NK-92 treated with Interleukin-12 subunit alpha and Interleukin-12 subunit beta, amount 100 ng/mL, for 24 hours (cell line): ENCODE measurements around the gene ZNF821.
"Not testable (repeated sequence)": the region's sequence is repeated elsewhere in the genome, so short reads cannot be mapped to it uniquely, and the experiment has no call there.

Source experiments
- DNase-seq: peaks from one replicate; lab custom pipeline; 2025; lab: John Stamatoyannopoulos, UW

ZNF821 gene, protein sequence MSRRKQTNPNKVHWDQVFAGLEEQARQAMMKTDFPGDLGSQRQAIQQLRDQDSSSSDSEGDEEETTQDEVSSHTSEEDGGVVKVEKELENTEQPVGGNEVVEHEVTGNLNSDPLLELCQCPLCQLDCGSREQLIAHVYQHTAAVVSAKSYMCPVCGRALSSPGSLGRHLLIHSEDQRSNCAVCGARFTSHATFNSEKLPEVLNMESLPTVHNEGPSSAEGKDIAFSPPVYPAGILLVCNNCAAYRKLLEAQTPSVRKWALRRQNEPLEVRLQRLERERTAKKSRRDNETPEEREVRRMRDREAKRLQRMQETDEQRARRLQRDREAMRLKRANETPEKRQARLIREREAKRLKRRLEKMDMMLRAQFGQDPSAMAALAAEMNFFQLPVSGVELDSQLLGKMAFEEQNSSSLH

DNA sequence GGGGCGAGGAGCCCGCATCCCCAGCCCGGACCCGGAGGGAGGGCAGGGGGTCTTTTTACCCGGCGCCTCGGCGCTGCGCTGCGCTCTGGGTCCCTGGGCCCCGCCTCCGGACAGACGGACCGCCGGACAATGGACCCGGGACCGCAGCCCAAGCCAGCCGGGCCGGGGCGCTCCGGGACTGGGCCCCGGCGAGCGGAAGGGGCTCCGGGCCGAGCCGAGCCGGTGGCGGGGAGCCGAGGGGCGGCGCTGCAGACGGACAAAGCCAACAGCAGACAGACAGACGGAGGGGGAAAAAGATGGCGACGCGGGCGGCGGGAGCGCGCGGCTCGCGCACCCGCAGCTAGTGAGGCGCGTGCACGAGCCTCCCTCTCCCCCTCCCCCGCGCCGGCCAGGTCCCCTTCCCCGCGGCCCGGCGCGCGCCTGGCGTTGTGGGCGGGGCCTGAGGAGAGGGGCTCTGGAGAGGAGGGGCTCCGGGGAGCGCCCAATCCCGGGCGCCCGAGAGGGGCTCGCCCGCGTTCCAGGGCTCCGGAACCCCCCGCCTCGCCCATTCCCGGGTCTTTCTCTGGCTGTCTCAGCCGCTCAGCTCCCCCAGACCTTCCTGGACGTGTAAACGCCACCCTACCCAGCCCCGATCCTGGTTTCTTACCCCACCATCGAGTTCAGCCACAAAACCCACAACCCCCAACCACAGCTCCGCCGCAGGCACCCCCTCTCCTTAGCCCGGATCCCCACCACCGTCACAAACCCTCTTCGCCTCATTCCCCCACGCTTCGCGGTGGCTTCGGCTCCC, at the start of gene ZNF821:
Gene ZNF821, minus strand, starts transcription at position 334 of the 790 bp plus-strand sequence. CDS start 4,236 bp downstream, outside the sequence.
- DNase-seq, result peak; percentile 65

DNA sequence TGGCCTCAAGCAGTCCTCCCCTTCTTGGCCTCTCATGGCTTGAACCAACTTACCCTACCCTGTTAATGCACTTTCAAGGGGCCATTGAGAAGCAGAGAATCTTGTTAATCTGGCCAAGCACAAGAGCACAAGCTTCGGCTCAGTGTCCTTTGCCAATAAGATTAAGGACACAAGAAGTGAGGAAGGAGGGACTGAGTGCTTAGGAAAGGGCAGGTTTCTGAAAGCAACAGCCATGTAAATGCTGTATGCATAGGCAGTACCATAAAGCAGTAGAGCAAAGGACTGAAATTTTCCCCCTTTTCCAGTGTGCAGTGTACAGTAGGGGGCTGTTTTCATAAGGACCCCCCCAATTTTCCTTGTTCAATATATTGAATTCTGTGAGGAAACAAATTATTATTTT, 49.0 kb upstream of the ZNF821 start:
- no peak for DNase-seq

DNA sequence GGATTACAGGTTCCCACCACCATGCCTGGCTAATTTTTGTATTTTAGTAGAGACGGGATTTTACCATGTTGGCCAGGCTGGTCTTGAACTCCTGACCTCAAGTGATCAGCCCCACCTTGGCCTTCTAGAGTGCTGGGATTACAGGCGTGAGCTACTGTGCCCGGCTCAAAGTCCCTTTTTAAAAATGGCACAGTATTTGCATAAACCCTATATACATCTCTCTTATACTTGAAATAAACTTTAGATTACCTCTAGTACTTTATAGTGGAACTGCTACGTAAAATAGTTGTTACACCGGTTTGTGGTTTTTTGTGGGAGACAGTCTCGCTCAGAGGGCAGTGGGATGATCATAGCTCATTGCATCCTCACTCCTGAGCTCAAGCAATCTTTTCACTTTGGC, 47.6 kb upstream of the ZNF821 start:
- DNase-seq, result no peak

DNA sequence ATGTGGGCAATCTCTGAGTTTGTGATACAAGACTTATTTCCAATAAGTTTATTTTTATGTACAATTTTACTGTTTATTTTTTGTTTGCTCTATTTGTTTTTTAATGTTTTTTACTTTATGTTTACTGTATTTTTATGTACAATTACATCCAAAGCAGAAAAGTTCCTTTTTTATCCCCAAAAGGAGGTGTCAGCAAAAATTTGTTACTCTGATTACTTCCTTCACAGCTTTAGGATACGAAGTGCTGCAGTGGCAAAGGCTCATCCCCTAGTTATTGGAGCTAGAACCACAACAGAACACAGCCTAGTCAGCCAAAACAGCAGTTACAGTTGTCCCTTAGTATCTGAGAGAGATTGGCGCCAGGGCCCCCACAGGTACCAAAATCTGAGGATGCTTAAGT, 47.0 kb upstream of the ZNF821 start:
- DNase-seq, result no peak

DNA sequence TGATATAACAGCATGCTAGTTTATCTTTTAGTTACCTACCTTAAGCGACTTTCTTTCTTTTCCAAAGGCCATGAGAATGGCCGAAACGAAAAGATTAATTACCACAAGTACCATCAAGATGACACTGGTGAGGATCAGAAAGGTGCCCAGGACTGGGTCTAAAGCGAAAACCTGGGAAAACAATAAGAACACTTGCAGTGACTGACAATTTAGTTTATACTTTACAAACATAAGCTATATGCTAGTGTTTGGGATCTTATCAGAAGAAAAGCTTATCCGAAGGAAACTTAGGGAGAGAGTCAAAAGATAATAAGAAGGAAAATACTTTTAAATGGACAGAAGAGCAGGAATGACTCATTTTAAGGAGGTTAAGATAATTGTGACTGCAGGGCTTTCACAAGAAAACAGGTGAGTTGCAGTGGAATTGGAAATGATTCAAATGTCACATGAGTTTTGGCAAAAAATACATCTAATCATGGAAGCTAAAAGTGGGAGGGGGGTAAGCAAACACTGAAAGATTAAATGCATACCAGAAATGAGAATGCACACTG, 46.1 kb upstream of the ZNF821 start:
- no peak for DNase-seq

DNA sequence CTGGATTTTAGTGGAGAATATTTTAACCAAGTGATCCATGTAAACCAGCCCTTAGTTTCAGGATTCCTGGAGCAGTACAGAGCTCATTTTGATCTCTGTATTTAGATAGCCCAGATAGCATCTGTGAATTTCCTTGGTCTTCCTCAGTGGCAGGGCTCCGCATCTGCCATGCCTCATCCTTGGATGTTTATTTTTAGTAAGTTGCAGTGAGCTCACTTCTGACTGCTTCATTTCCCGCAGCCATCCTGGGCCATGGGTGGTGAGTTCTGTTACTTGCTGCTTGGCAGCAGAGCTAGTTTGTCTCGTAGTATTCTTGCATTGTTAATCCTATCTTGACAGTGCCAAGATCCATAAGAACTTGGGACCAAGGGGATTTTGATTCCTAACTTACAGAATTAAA, 45.1 kb upstream of the ZNF821 start:
- no peak for DNase-seq

DNA sequence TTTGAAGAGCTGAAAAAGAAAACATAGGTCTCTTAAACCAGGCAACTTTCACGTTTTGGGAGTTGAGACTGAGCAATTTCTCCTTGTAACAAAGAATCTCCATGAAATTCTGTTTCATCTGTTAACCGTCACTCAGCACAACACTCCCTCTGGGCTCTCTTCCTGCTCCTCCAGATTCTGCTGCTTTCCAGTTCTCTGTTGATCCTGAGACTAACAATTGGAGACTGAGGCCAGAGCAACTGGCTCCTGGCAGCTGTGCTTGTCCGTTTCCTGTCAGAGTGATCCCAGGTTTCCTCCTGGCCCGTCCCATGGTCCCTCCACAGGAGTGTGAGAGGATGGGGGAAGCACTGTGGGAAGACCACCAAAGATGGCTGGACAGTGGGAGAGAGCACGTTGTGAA, 43.8 kb upstream of the ZNF821 start:
- DNase-seq, result no peak

DNA sequence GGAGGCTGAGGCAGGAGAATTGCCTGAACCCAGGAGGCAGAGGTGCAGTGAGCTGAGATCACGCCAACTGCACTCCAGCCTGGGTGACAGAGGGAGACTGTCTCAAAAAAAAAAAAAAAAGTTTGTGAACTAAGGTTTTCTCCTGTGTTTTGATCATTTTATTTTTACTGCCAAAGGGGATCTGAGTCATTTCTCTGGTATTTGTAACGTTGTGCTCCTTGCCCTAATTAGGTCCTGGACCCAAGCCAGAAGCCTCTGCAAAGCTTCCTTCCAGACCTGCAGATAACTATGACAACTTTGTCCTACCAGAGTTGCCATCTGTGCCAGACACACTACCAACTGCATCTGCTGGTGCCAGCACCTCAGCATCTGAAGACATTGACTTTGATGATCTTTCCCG, 43.4 kb upstream of the ZNF821 start:
- no peak for DNase-seq

DNA sequence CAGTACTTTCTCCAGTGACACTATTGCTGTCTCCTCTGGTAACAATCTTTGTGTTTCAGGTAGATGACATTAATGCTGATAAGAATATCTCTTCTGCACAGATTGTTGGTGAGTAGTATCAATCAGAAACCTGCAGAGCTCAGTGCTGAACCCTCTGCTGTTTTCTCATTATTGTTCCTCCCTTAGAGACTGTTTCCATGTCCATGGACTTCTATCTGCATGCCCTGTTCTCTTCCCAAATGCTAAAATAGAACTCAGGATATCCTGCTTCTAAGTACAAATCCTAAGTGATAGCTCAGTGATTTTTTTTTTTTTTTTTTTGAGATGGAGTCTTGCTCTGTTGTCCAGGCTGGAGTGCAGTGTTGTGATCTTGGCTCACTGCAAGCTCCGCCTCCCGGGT, 40.7 kb upstream of the ZNF821 start:
- DNase-seq, result no peak

DNA sequence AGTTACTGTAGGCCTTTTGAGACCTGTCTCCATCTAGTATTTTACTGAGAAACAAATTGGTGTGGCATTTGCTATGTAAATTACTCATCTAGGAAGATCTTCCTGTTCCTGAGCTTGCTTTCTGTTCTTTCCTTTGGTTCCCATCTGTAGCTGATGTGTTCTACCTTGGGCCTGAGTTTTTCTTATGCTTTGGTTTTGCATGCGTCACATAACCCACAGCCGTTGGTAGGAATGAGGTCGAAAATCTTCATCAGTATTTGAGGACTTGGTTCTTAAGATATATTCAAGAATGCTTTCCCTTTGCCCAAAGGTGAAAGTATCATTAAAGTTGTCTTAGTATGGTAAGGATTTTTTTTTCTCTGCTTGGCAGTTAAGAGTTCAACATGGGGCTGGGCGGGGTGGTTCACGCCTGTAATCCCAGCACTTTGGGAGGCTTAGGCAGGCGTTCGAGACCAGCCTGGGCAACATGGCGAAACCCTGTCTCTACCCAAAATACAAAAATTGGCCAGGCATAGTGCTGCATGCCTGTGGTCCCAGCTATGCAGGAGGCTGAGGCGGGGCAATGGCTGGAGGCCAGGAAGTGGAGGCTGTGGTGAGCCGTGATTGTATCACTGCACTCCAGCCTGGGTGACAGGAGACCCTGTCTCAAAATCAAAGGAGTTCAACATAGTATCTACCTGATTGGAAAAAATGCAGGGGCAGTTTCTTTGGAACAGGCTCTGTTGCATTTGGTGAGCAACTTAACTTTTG, 40.1 kb upstream of the ZNF821 start:
- no peak for DNase-seq

DNA sequence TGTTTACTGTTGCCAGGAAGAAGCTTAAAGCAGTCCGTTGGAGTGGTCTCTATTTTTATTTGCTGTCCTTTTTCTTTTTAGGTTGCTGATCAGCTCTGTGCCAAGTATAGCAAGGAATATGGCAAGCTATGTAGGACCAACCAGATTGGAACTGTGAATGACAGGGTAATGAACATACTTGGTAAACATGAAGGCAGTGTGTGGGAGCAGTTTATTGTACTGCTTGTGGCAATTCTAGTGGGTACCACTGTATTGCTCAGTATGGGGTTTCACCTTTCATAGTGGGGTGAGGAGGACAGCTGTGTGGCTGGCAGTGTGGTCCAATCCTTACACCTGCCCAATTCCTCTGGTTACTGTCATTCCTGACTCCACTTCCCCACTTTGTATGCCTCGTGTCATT, 36.7 kb upstream of the ZNF821 start:
- no peak for DNase-seq

DNA sequence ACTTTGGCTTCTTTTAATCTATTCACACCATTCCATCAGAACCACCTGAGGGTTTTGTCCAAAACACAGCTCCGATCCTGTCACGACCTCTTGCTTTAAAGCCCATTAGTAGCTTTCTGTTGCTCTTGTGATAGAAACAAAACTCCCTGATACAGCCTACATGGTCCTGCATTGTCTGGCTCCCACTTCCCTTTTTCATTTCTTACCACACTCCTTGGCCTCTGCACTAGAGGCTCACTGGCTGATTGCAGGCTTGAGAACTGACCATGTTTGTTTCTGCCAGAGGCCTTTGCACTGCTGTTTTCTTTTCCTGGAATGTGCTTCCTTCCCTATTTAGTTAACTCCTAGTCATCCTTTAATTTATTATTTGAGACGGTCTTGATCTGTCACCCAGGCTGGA, 35.1 kb upstream of the ZNF821 start:
- no peak for DNase-seq

DNA sequence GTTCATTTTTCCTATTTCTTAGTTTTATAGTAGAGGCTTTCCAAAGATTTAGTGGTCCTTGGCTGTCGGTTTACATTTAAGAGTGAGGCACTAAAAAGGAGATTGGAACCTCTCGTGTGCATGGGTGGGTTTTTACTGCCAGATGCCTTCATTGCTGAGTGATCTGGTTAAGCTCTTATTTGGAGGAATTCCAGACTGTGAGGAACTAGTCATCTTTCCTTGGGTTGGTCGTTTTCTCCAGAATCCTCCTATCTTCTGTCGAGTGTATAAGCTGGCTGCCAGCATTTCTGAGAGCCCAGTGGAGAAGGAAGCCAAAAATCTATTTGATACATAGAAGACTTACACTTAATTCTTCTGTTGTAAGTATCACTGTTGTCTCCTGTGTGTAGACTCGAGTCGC, 33.9 kb upstream of the ZNF821 start:
- no peak for DNase-seq

DNA sequence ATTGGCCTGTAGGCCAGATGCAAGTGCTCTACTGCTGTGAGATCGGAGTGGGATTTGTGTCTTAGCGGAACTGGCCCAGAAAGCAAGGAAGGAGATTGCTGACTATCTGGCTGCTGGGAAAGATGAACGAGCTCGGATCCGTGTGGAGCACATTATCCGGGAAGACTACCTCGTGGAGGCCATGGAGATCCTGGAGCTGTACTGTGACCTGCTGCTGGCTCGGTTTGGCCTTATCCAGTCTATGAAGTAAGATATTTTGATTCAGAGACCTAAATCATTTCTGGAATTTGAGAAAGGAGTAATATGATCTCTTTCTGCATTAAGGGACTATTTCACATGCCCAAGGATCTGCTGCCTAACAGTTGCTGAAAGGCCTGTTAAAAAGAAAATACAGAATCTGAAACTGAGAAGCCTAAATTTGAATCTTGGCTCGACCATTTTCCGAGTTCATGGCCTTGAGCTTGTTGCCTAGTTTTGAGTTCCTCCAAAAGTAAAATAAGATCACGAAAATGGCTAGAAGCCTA, 32.5 kb upstream of the ZNF821 start:
- DNase-seq, result no peak

DNA sequence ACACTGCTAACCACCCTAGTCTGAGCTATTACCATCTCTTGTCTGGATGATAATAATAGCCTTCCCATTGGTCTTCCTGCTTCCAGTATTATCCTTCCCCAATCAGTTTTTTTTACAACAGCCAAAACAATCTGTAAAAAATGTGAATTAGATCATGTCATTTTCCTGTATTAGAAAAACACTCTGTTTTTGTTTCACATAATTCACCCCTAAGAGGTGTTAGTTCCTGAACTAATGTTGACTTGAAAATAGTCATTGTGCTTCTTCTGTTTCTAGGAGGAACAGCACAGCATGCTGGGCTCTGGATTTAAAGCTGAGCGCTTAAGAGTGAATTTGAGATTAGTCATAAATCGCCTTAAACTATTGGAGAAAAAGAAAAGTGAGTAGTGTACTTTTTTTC, 31.4 kb upstream of the ZNF821 start:
- DNase-seq, result no peak

DNA sequence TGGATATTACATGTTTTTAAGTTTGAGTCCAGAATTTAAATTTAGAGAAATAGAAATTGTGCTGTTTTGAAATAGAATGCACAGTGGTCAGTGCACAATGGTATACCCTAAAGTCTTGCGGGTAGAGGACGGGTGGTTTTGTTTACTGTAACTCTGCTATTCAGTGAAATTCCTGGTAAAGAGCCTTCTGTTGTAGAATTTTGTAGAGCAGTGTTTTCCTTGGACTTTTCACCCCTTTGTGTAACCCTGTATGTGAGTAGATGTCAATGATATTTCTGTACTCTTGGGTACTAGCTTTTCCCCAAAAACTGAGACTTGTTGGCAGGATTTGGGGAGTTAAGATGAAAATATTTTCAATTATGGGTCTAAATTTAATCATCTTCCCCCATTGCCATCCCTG, 30.8 kb upstream of the ZNF821 start:
- DNase-seq, result no peak

DNA sequence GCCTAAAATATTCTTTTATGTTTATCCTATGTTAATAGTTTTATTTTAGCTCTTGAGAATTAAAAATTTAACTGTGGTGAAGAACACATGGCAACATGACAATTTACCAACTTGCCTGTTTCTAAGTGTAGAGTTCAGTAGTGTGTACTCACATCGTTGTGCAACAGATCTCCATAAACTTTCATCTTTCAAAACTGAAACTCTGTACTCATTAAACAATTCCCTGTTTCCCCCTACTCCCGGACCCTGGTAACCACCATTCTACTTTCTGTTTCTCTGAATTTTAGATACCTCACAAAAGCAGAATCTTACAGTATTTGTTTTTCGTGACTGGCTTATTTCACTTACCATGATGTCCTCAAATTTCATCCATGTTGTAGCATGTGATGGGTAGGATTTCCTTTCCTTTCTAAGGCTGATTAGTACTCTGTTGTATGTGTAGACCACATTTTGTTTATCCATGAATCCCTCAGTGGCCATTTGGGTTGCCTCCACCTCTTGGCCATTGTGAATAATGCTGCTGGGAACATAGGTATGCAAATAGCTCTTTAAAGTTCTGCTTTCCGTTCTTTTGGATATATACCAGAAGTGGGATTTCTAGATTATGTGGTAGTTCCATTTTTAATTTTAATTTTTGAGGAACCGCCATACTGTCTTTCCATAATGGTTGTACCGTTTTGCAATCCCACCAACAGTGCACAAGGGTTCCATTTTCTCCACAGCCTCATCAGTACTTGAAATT, 28.7 kb upstream of the ZNF821 start:
- DNase-seq, result no peak

DNA sequence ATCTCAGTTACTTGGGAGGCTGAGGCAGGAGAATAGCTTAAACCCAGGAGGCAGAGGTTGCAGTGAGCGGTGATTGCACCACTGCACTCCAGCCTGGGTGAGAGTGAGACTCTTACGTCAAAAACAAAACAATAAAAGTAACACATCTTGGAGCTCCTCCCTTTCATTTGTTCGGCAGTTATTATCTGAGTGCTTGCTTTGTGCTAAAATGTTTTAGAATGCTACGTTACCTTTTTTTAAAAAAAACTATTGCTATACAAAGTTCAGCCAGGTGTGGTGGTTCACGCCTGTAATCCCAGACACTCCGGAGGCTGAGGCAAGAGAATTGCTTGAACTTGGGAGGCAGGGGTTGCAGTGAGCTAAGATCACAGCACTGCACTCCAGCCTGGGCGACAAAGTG, 27.1 kb upstream of the ZNF821 start:
- DNase-seq, result no peak

DNA sequence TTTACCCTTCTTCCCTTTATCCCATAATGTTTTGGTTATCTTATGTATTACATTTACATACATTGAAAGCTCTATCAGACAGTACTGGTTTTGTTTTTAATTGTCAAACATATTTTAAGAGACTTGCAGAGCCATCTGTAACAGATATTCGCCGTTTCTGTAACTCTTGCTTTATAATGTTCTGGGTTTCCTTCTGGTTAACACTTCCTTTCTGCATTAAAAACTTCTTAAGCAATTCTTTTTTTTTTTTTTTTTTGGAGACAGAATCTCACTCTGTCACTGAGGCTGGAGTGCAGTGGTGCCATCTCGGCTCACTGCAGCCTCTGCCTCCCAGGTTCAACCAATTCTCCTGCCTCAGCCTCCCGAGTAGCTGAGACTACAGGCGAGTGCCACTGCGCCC, 21.8 kb upstream of the ZNF821 start:
- not testable (repeated sequence) for DNase-seq

DNA sequence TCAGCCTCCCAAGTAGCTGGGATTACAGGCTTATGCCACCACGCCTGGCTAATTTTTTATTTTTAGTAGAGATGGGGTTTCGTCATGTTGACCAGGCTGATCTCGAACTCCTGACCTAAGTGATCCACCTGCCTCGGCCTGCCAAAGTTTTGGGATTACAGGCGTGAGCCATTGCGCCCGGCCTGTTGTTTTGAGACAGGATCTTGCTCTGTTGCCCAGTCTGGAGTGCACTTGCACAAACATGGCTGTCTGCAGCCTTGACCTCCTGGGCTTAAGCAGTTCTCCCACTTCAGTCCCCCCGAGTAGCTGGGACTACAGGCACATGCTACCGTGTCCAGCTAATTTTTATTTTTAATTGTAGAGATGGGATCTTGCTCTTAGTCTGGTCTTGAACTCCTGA, 20.3 kb upstream of the ZNF821 start:
- no peak for DNase-seq

DNA sequence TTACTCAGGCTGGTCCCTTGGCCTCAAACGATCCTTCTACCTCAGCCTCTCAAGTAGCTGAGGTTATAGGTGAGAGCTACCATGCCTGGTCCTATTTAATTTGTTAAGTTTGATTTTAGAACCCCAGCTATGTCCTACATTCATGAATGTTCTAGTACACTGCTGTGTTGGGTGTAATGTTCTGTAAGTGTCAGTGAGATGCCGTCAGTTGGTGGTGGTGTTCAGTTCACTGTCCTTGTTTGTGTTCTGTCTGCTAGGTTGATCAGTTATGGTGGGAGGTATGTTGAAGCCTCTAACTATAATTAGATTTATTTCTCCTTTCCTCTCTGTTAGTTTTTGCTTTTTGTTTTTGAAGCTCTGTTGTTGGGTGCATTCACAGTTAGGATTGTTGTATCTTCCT, 19.6 kb upstream of the ZNF821 start:
- DNase-seq, result no peak
